GM12878 (cell line): ENCODE results near the gene GDF15. TPM values are rescaled to one million over a fixed set of nuclear protein-coding genes. Genes with fewer than 3 reads are reported as not detected.

Source experiments
- ATAC-seq: fragments of 200-7000 bp; cut with Tn5 transposase; 3 replicates; pipeline ENCODE4 v1.9.1; 2020; ENCODE audit warnings: mild to moderate bottlenecking, moderate library complexity
- BruUV-seq: library from RNA; stranded (reverse); fragments of 400-500 nt; replicated peaks from 2 replicates; lab custom pipeline; 2021; lab: Mats Ljungman, UMichigan
- CTCF ChIA-PET: fragments of 300-600 bp; sonication (Branson Sonifier 250); formaldehyde crosslinking; extraction: SDS; loops from one replicate; lab custom pipeline; 2021; ENCODE audit warnings: inconsistent platforms; lab: Yijun Ruan, JAX
- POLR2A ChIA-PET: fragments of 350-600 bp; formaldehyde crosslinking; extraction: SDS; loops from one replicate; lab custom pipeline; 2021; ENCODE audit warnings: inconsistent platforms; lab: Charles Lee
- RAD21 ChIA-PET: fragments of 300-600 bp; sonication (Branson Sonifier 250); formaldehyde crosslinking; loops from one replicate; lab custom pipeline; 2023; ENCODE audit warnings: antibody characterized with exemption; ENCODE audit not compliant: unreplicated experiment; lab: Charles Lee
- SMC1A ChIA-PET: fragments of 300-600 bp; sonication (Branson Sonifier 250); formaldehyde crosslinking; loops from one replicate; lab custom pipeline; 2023; ENCODE audit not compliant: unreplicated experiment, uncharacterized antibody; lab: Charles Lee
- DNase-seq: peaks from one replicate; pipeline ENCODE4 v3.0.0-alpha.2; 2011; ENCODE audit warnings: low read depth, low spot score
- FAIRE-seq: peaks from 3 replicates; lab custom pipeline; 2011; peaks lifted over from hg19 to GRCh38; lab: Jason Lieb, UNC
- H2AFZ ChIP-seq: 2 replicates; pipeline ENCODE4 v1.6.0; 2011; ENCODE audit warnings: low read depth, low read length, control low read depth; ENCODE audit not compliant: control insufficient read depth
- H3K27ac ChIP-seq: 2 replicates; pipeline ENCODE4 v1.5.1; 2011; ENCODE audit warnings: control low read depth; ENCODE audit not compliant: control insufficient read depth, insufficient read depth
- H3K27me3 ChIP-seq, 2 experiments: replicated peaks in 1 of 2; 2 replicates each; pipeline versions ENCODE4 v1.6.0 to v1.6.1; 2011; ENCODE audit warnings: low read length in 1 of 2; ENCODE audit not compliant: control insufficient read depth in 2 of 2, insufficient read depth in 2 of 2
- H3K36me3 ChIP-seq, 2 experiments: 2 replicates each; pipeline ENCODE4 v1.5.1; 2011; ENCODE audit warnings: low read length in 1 of 2; ENCODE audit not compliant: control insufficient read depth in 2 of 2, insufficient read depth in 2 of 2
- H3K4me1 ChIP-seq: 2 replicates; pipeline ENCODE4 v1.6.1; 2011; ENCODE audit warnings: mild to moderate bottlenecking, low read length, moderate library complexity, mixed read lengths; ENCODE audit not compliant: control insufficient read depth, insufficient read depth
- H3K4me2 ChIP-seq: 2 replicates; pipeline ENCODE4 v1.6.0; 2011; ENCODE audit warnings: control low read depth; ENCODE audit not compliant: control insufficient read depth, insufficient read depth
- H3K4me3 ChIP-seq: fragments of 200-600 bp; sonication (generic); 2 replicates; pipeline ENCODE4 v1.5.1; 2016
- H3K79me2 ChIP-seq: 2 replicates; pipeline ENCODE4 v1.6.0; 2011; ENCODE audit warnings: low read length; ENCODE audit not compliant: control insufficient read depth, insufficient read depth
- H3K9ac ChIP-seq: 2 replicates; pipeline ENCODE4 v1.8.0; 2011; ENCODE audit warnings: low read length, control low read depth, mixed read lengths; ENCODE audit not compliant: control insufficient read depth, insufficient read depth
- H3K9me3 ChIP-seq: replicated peaks from 3 replicates; pipeline ENCODE4 v1.5.1; 2011; ENCODE audit warnings: mild to moderate bottlenecking, low read length; ENCODE audit not compliant: control insufficient read depth, insufficient read depth
- H4K20me1 ChIP-seq: 2 replicates; pipeline ENCODE4 v1.6.0; 2011; ENCODE audit not compliant: control insufficient read depth, insufficient read depth
- ESRRA ChIP-seq: IDR thresholded peaks from 2 replicates; pipeline ENCODE4 v1.6.1; 2012; ENCODE audit warnings: mild to moderate bottlenecking, low read length, improper control_type of control experiment
- LARP7 ChIP-seq: fragments of 450-650 bp; IDR thresholded peaks from 2 replicates; pipeline ENCODE4 v1.6.1; 2017; ENCODE audit warnings: mild to moderate bottlenecking
- NR2F1 ChIP-seq: fragments of 450-650 bp; conservative IDR thresholded peaks from 2 replicates; pipeline ENCODE4 v1.6.1; 2017; ENCODE audit warnings: mild to moderate bottlenecking
- POU2F2 ChIP-seq: IDR thresholded peaks from 3 replicates; pipeline ENCODE4 v1.6.1; 2011; ENCODE audit warnings: low read depth, mild to moderate bottlenecking, low read length, borderline replicate concordance
- REST ChIP-seq: IDR thresholded peaks from 2 replicates; pipeline ENCODE4 v1.6.1; 2012; ENCODE audit warnings: mild to moderate bottlenecking, low read depth, low read length
- SIX5 ChIP-seq: IDR thresholded peaks from 2 replicates; pipeline ENCODE4 v1.6.1; 2011; ENCODE audit warnings: mild to moderate bottlenecking, low read depth, low read length, moderate library complexity; ENCODE audit not compliant: severe bottlenecking
- SMAD5 ChIP-seq: IDR thresholded peaks from 2 replicates; pipeline ENCODE4 v1.6.1; 2016; ENCODE audit warnings: antibody characterized with exemption, low read depth
- TAF1 ChIP-seq: IDR thresholded peaks from 2 replicates; pipeline ENCODE4 v1.6.1; 2011; ENCODE audit warnings: mild to moderate bottlenecking, low read depth, low read length, borderline replicate concordance
- TBL1XR1 ChIP-seq: IDR thresholded peaks from 2 replicates; pipeline ENCODE4 v1.6.1; 2012; ENCODE audit warnings: low read depth, low read length, improper control_type of control experiment
- USF1 ChIP-seq: IDR thresholded peaks from 2 replicates; pipeline ENCODE4 v1.6.1; 2011; ENCODE audit warnings: borderline replicate concordance, low read depth, mild to moderate bottlenecking, moderate library complexity, mixed read lengths, low read length; ENCODE audit not compliant: insufficient read depth; ENCODE audit errors: extremely low read length
- ZNF274 ChIP-seq: IDR thresholded peaks from one replicate; pipeline ENCODE4 v1.8.0; 2011; ENCODE audit not compliant: insufficient read length, insufficient read depth
- WGBS: methylation state at CpG from one replicate; pipeline ENCODE4 v1.1.6; 2016; ENCODE audit warnings: low lambda C conversion rate; ENCODE audit not compliant: insufficient replicate concordance, insufficient coverage; ENCODE audit errors: missing lambda C conversion rate; 5-methylcytosine and 5-hydroxymethylcytosine counted together
- in situ Hi-C: fragments of 300-500 bp; cut with MboI; formaldehyde crosslinking; loops from 9 replicates; pipeline ENCODE4 v1.14.3; 2018; ENCODE audit warnings: mixed read lengths
- intact Hi-C: fragments of 100-400 bp; cut with micrococcal nuclease; formaldehyde crosslinking; loops from one replicate; pipeline ENCODE4 v1.14.2; 2022; ENCODE audit not compliant: unreplicated experiment
- polyA plus RNA-seq, 11 experiments: library from polyadenylated mRNA; depleted of rRNA in 4 of 11; unstranded in 6 of 11; stranded (reverse) in 5 of 11; fragments of >200 nt; fragmentation: Nextera tagmentation in 4 of 11; fragmentation: Illumina TruSeq in 1 of 11; extraction: Ambion mirVana in 4 of 11; extraction: Trizol in 1 of 11; gene quantifications; 1 replicate in 1 of 11; 2 replicates in 10 of 11; pipeline versions ENCODE4 v1.2.1 to v1.2.3, GENCODE V29; 2011 to 2016; ENCODE audit warnings: inconsistent platforms in 2 of 11, missing spikeins in 2 of 11, low read depth in 1 of 11
- total RNA-seq, 4 experiments: library from RNA; depleted of rRNA in 3 of 4; stranded (reverse); fragments of >200 nt in 3 of 4; fragmentation: Illumina TruSeq in 1 of 4; extraction: Trizol in 1 of 4; gene quantifications; 2 replicates each; pipeline versions ENCODE4 v1.2.1 to v1.2.3, GENCODE V29; 2013 to 2021

GDF15 gene
- total and polyA plus RNA-seq, 10 of the 15 experiments (the other 5 are each of a cell fraction or from before 2014, with no cell fraction given): 0.11 to 3.6 (median 1.6) TPM; not detected in 1

DNA sequence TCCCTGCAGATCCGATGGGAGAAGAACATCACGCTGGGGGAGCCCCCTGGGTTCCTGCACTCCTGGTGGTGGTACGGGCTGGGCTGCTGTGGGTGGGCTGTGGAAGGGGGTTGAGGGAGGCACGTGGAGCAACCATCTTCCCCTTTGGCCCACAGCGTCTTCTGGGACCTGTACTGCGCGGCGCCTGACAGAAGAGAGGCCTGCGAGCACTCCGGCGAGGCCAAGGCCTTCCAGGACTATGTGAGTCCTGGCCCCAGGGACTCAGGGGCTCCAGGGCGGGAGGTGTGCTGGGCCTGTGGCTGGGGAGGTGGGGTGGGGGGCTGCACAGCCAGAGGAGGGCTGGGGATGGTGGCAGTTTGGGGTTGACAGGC is 41.8 kb downstream of the GDF15 start:
- H3K4me3 ChIP-seq: no peak overlapping the region
- H3K27ac ChIP-seq: no peak overlapping the region
- POLR2A ChIA-PET: interaction anchor here (1.6 kb wide), 1 partner anchor 9 kb away, joined by 6 read pairs; the partner anchor contains the start of gene SSBP4
- H3K4me2 ChIP-seq: no peak overlapping the region
- H3K36me3 ChIP-seq: peaks cover 0 to 5% of the 10 kb centered on the region in 2 experiments; a peak in 3 of 4 replicates
- FAIRE-seq (no peak), DNase-seq (no peak), ATAC-seq (no peak)
- in situ Hi-C loops: no loop called here
- SMC1A ChIA-PET: no interaction called here
- BruUV-seq: no TSS peak
- H3K9me3 ChIP-seq: no peaks in the 10 kb centered on the region
- H3K27me3 ChIP-seq: no peaks in the 10 kb centered on the region
- H4K20me1 ChIP-seq: no peaks in the 10 kb centered on the region; the same call in 1 of the 2 replicates
- CTCF ChIA-PET: no interaction called here
- peaks cover 27% of the 10 kb centered on the region for H3K79me2 ChIP-seq
- peaks cover 32% of the 10 kb centered on the region for H3K4me1 ChIP-seq
- no peak overlapping the region for H3K9ac ChIP-seq
- no peak overlapping the region for H2AFZ ChIP-seq
- 93% methylated on average over 11 of the region's 12 CpGs for WGBS
- TF ChIP-seq SMAD5: no peak
- TF ChIP-seq, all 136 proteins: peak for 0
- intact Hi-C loops: no loop called here
- RAD21 ChIA-PET: interaction anchor here (1.8 kb wide), 1 partner anchor 13 kb away, joined by 6 read pairs; no protein-coding TSS in a partner anchor

GRCh38 chr19:18428173-18428786 is 42.3 kb downstream of the GDF15 start:
- DNase-seq (no peak), ATAC-seq (no peak), FAIRE-seq (no peak)
- 57% methylated on average over 12 of the region's 17 CpGs for WGBS
- H3K27me3 ChIP-seq: no peaks in the 10 kb centered on the region
- no peaks in the 10 kb centered on the region; the same call in 1 of the 2 replicates for H4K20me1 ChIP-seq
- intact Hi-C loops (no loop called here), in situ Hi-C loops (no loop called here)
- peaks cover 28% of the 10 kb centered on the region for H3K4me1 ChIP-seq
- no TSS peak for BruUV-seq
- RAD21 ChIA-PET: interaction anchor here (1.0 to 1.8 kb wide), 3 partner anchors 10 to 14 kb away, joined by 4 to 6 read pairs (median 6); no protein-coding TSS in a partner anchor
- peaks cover 0 to 5% of the 10 kb centered on the region in 2 experiments; a peak in 3 of 4 replicates for H3K36me3 ChIP-seq
- H3K9me3 ChIP-seq: no peaks in the 10 kb centered on the region
- no peak overlapping the region for H3K4me3 ChIP-seq
- H3K9ac ChIP-seq: no peak overlapping the region
- H2AFZ ChIP-seq: no peak overlapping the region
- SMC1A ChIA-PET: interaction anchor here (1.0 to 1.4 kb wide), 3 partner anchors 9 to 13 kb away, joined by 3 to 7 read pairs (median 3); partner anchors contain the start of gene SSBP4
- POLR2A ChIA-PET: interaction anchor here (1.6 kb wide), 1 partner anchor 9 kb away, joined by 6 read pairs; the partner anchor contains the start of gene SSBP4
- H3K4me2 ChIP-seq: peak overlapping the region; percentile 86; the same call in 1 of the 2 replicates
- peaks cover 26% of the 10 kb centered on the region for H3K79me2 ChIP-seq
- CTCF ChIA-PET: interaction anchor here (1.2 kb wide), 1 partner anchor 17 kb away, joined by 4 read pairs; no protein-coding TSS in a partner anchor
- H3K27ac ChIP-seq: no peak overlapping the region
- no peak for TF ChIP-seq TBL1XR1
- no peak for TF ChIP-seq TAF1
- no peak for TF ChIP-seq POU2F2
- no peak for TF ChIP-seq ZNF274
- TF ChIP-seq SIX5: no peak
- no peak for TF ChIP-seq LARP7
- TF ChIP-seq ESRRA: no peak
- TF ChIP-seq NR2F1: no peak
- TF ChIP-seq REST: no peak
- no peak for TF ChIP-seq USF1
